Cardiac fibroblast (primary cell): Measurements from ENCODE around the gene RHOT2.

Experiments
- DNase-seq, 2 donors: peaks; one replicate each; pipeline versions ENCODE4 v3.0.0 to v3.0.0-alpha.2; 2010; ENCODE audit warnings: low read depth in 2 of 2
- H3K4me3 ChIP-seq, 2 donors: replicated peaks in 1 of 2; 1 replicate in 1 of 2; 2 replicates in 1 of 2; pipeline ENCODE4 v1.5.1; 2011; ENCODE audit warnings: low read depth in 2 of 2, low read length in 2 of 2, mild to moderate bottlenecking in 2 of 2, moderate library complexity in 1 of 2
- TF ChIP-seq, protein P1 (sequence below): IDR thresholded peaks from one replicate; pipeline ENCODE4 v1.5.1; 2011; ENCODE audit warnings: low read depth, mild to moderate bottlenecking, low read length, inconsistent platforms

RHOT2 gene

DNA sequence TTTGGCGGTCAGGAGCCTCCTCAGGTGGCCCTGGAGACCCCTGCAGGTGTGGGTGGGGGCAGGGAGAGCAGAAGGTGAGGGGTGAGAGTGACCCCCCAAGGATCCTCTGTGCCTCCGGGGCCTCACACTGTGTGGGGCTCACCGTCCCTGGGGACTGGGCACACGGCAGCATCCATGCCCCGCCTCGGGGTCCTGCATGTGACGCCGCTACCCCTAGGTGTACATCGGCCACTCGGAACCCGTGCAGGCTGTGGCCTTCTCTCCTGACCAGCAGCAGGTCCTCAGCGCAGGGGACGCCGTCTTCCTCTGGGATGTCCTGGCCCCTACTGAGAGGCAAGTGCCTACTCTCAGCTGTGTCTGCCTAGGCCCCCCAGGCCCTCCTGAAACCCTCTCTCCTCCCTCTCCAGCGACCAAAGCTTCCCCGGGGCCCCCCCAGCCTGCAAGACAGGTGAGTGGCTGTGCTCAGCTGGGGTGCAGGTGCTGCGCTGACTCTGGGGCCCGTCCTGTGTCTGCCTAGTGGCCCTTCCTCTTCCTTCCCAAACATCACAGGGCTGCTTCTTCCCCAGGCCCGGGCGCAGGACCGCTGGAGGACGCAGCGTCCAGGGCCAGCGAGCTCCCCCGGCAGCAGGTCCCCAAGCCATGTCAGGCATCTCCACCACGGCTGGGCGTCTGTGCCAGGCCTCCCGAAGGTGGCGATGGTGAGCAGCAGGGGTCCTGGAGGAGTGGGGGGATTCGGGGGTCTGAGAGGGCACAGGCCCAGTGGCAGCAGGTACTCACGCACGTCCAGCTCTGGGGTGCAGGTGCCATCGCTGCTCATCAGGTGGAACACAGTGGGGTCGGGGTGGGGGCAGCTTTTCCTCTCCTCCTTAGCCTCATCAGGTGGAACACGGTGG is 9.0 kb upstream of the RHOT2 start:
- DNase-seq = no peak
- no peak overlapping the region for H3K4me3 ChIP-seq
- TF ChIP-seq, protein P1, sequence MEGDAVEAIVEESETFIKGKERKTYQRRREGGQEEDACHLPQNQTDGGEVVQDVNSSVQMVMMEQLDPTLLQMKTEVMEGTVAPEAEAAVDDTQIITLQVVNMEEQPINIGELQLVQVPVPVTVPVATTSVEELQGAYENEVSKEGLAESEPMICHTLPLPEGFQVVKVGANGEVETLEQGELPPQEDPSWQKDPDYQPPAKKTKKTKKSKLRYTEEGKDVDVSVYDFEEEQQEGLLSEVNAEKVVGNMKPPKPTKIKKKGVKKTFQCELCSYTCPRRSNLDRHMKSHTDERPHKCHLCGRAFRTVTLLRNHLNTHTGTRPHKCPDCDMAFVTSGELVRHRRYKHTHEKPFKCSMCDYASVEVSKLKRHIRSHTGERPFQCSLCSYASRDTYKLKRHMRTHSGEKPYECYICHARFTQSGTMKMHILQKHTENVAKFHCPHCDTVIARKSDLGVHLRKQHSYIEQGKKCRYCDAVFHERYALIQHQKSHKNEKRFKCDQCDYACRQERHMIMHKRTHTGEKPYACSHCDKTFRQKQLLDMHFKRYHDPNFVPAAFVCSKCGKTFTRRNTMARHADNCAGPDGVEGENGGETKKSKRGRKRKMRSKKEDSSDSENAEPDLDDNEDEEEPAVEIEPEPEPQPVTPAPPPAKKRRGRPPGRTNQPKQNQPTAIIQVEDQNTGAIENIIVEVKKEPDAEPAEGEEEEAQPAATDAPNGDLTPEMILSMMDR = no peak

DNA sequence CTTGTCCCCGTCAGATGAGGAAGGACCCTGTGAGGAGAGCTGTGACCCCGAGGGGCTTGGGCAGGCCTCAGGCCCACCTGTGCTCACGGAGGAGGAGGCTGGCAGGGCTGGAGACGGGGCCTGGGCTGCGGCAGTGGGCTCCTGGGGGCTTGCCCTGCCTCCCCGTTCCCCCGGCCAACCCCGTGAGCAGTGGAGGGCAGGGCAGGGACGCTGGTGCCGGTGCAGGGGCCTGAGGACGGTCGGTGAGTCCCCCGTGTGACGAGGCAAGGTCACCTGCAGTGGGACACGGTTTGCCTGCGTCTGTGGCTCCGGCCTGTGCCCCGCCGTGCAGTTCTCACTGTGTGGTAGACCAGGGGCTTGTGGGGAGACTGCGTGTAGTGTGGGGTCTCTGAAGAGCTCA is 8.3 kb upstream of the RHOT2 start:
- no peak for DNase-seq
- TF ChIP-seq, protein P1 = no peak
- H3K4me3 ChIP-seq = no peak overlapping the region

DNA sequence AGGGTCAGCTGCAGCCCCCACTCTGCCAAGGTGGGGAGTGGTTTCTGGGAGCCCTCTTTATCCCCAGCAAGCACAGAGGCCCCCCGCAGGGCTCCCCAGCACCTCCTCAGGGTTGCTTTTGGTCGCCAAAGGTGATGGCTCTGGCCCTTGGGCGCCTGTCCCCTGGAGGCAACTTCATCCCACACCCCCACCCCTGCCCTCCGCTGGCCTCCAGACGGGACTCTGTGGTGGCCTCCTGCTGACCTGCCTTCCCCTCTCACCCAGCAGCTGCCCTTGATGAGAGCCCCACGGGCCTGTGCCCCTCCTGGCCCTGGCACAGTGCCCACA is 7.8 kb upstream of the RHOT2 start:
- TF ChIP-seq, protein P1 = no peak
- no peak overlapping the region for H3K4me3 ChIP-seq
- no peak for DNase-seq

DNA sequence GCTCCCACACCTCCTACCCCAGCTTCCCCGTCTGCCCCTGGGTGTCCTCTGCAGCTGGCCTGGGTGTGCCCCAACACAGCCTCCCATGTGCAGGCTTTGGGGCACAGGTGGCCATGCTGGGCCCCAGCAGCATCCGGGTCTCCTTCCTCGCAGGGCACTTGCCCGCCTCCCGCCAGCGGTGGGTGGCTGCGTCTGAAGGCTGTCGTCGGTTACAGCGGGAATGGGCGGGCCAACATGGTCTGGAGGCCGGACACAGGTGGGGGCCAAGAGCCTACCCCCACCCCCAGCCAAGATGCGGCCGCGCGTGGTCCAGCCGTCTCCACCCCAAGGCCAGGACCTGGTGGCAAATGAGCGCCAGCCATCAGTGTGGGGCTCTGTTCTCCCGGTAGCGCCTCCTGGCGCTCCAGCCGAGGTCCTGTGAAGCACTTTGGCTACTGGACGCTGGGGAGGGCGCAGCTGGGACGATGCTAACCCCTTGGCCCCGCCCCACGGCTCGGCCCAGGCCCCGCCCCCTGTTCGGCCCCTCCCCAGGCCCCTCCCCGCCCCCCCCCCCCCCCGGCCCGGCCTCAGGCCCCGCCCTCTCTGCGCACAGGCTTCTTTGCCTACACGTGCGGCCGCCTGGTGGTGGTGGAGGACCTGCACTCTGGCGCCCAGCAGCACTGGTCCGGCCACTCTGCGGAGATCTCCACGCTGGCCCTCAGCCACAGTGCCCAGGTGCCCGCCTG is 7.3 kb upstream of the RHOT2 start:
- H3K4me3 ChIP-seq = no peak overlapping the region
- TF ChIP-seq, protein P1 = peak; percentile 24
- DNase-seq = peak; percentile 76 to 88

DNA sequence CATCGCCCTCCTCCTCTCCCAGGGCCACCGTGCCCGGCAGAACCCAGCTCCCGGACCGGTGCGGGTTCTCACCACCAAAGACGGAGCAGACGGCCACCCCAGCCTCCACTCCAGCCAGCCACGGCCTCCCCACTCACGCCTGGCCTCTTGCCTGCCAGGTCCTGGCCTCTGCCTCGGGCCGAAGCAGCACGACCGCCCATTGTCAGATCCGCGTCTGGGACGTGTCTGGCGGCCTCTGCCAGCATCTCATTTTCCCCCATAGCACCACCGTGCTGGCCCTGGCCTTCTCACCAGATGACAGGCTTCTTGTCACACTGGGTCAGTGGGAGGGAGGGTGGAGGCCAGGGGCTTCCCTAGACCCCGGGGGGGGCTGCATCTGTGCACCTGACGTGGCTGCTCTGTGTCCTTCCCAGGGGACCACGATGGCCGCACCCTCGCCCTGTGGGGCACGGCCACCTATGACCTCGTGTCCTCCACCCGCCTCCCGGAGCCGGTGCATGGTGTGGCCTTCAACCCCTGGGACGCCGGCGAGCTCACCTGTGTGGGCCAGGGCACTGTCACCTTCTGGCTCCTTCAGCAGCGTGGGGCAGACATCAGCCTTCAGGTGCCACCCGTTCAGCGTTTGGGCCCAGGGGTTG is 6.6 kb upstream of the RHOT2 start:
- TF ChIP-seq, protein P1 = no peak
- no peak for DNase-seq
- no peak overlapping the region for H3K4me3 ChIP-seq

DNA sequence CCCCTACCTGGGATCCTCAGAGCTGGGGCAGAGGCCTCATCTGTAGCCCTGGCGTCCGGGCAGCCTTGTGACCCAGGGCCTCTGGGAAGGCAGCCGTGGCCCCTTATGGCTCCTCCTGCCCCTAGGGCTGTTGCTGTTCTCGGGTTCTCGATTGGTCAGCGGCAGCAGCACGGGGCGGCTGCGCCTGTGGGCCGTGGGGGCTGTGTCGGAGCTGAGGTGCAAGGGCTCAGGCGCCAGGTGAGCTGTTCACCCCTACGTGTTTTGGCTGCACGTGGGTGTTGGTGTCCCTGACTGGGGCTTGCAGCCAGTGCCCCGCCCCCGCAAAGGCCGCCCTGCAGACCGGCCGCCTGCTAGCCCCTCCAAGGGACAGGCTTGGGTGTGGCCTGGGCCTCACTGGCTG is 5.8 kb upstream of the RHOT2 start:
- DNase-seq = no peak
- TF ChIP-seq, protein P1 = no peak
- no peak overlapping the region for H3K4me3 ChIP-seq
